ENCODE data around the gene R3HDM4. TPM values are rescaled to one million over a fixed set of nuclear protein-coding genes. Genes with fewer than 3 reads are reported as not detected.

The R3HDM4 gene
- total RNA-seq, 1 donor from 2014 or later: 57.9 TPM

DNA sequence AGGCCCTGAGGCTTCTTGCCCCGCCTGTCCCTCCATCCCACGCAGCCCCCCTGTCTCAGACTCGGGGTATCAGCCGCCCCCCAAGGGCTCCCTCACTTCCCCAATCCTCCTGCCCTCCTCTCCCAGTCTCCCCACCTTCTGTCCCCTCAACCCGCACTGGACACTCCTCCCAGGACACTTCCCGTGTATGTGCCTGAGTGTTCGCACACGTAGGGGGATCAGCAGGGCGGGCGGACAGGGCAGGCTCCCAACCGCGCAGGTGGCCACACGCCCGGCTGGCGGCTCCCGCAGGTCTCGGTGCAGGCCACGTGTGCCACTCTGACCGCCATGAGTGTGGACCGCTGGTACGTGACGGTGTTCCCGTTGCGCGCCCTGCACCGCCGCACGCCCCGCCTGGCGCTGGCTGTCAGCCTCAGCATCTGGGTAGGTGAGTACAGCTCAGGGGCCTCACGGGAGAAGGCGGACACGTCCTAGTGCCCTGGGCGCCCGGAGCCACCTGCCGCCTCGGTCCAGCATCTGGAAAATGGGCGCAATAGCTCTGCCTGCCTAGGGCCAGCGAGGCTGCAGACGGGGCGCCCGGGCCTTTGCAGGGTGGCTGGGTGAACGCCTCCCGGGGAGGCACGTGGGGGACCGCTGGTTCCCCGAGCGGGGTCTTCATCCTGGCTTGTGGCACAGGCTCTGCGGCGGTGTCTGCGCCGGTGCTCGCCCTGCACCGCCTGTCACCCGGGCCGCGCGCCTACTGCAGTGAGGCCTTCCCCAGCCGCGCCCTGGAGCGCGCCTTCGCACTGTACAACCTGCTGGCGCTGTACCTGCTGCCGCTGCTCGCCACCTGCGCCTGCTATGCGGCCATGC is 6.4 kb upstream of the R3HDM4 start:
- no peaks in the 10 kb centered on the region for H4K20me1 ChIP-seq (ENCODE audit: insufficient read depth, low read length)
- no peak overlapping the region for H3K4me3 Mint-ChIP-seq (ENCODE audit: unreplicated experiment)
- peaks cover 12% of the 10 kb centered on the region for H3K27me3 Mint-ChIP-seq (ENCODE audit: low read depth, unreplicated experiment)
- DNase-seq (ENCODE audit: low read depth): no peak
- H3K79me2 ChIP-seq (ENCODE audit: insufficient read depth, low read length): no peaks in the 10 kb centered on the region
- H3K9me3 ChIP-seq (ENCODE audit: insufficient read depth, low read depth, low read length): no peaks in the 10 kb centered on the region
- H3K4me1 ChIP-seq (ENCODE audit: insufficient read depth, low read length): peaks cover 5% of the 10 kb centered on the region
- peaks cover 2% of the 10 kb centered on the region for H3K9me3 Mint-ChIP-seq (ENCODE audit: unreplicated experiment)
- H2AFZ ChIP-seq (ENCODE audit: low read depth, low read length): no peak overlapping the region
- TF ChIP-seq EZH2 (IDR thresholded peaks at IDR 0.05; ENCODE audit: insufficient read depth, low read length): peak; percentile 84
- TF ChIP-seq CTCF (IDR thresholded peaks at IDR 0.05; ENCODE audit: insufficient read depth, low read depth, low read length): no peak
- no peak overlapping the region for H3K27ac Mint-ChIP-seq (ENCODE audit: unreplicated experiment)
- FAIRE-seq: no peak
- H3K27me3 ChIP-seq (ENCODE audit: insufficient read depth, low read length): peaks cover 29% of the 10 kb centered on the region
- no peak overlapping the region for H3K27ac ChIP-seq (ENCODE audit: low read depth, low read length)
- no peak overlapping the region for H3K4me3 ChIP-seq (ENCODE audit: insufficient read depth, low read depth, low read length)
- no peak overlapping the region for H3K9ac ChIP-seq (ENCODE audit: low read length)
- H3K4me2 ChIP-seq (ENCODE audit: low read length): no peak overlapping the region
- no peaks in the 10 kb centered on the region for H3K36me3 ChIP-seq (ENCODE audit: insufficient read depth, low read length)
- H3K36me3 Mint-ChIP-seq (ENCODE audit: low read depth, unreplicated experiment): no peaks in the 10 kb centered on the region
- no peaks in the 10 kb centered on the region for H3K4me1 Mint-ChIP-seq (ENCODE audit: low read depth, unreplicated experiment)

GRCh38 chr19:918481-919198 is 5.6 kb upstream of the R3HDM4 start:
- no peak overlapping the region for H3K27ac ChIP-seq (ENCODE audit: low read depth, low read length)
- no peak overlapping the region for H3K4me3 ChIP-seq (ENCODE audit: insufficient read depth, low read depth, low read length)
- Mint-ChIP-seq H3K27ac (ENCODE audit: unreplicated experiment) (no peak overlapping the region), H3K9me3 (ENCODE audit: unreplicated experiment) (peaks cover 2% of the 10 kb centered on the region), H3K4me1 (ENCODE audit: low read depth, unreplicated experiment) (no peaks in the 10 kb centered on the region), H3K4me3 (ENCODE audit: unreplicated experiment) (no peak overlapping the region), H3K36me3 (ENCODE audit: low read depth, unreplicated experiment) (no peaks in the 10 kb centered on the region), H3K27me3 (ENCODE audit: low read depth, unreplicated experiment) (peaks cover 12% of the 10 kb centered on the region)
- no peaks in the 10 kb centered on the region for H3K9me3 ChIP-seq (ENCODE audit: insufficient read depth, low read depth, low read length)
- no peaks in the 10 kb centered on the region for H3K36me3 ChIP-seq (ENCODE audit: insufficient read depth, low read length)
- no peaks in the 10 kb centered on the region for H4K20me1 ChIP-seq (ENCODE audit: insufficient read depth, low read length)
- H3K4me1 ChIP-seq (ENCODE audit: insufficient read depth, low read length): peaks cover 6% of the 10 kb centered on the region
- no peak overlapping the region for H2AFZ ChIP-seq (ENCODE audit: low read depth, low read length)
- no peaks in the 10 kb centered on the region for H3K79me2 ChIP-seq (ENCODE audit: insufficient read depth, low read length)
- DNase-seq (ENCODE audit: low read depth) (no peak), FAIRE-seq (no peak)
- H3K4me2 ChIP-seq (ENCODE audit: low read length): no peak overlapping the region
- no peak overlapping the region for H3K9ac ChIP-seq (ENCODE audit: low read length)
- TF ChIP-seq CTCF (IDR thresholded peaks at IDR 0.05; ENCODE audit: insufficient read depth, low read depth, low read length) (no peak), EZH2 (IDR thresholded peaks at IDR 0.05; ENCODE audit: insufficient read depth, low read length) (no peak)
- H3K27me3 ChIP-seq (ENCODE audit: insufficient read depth, low read length): peaks cover 29% of the 10 kb centered on the region

DNA sequence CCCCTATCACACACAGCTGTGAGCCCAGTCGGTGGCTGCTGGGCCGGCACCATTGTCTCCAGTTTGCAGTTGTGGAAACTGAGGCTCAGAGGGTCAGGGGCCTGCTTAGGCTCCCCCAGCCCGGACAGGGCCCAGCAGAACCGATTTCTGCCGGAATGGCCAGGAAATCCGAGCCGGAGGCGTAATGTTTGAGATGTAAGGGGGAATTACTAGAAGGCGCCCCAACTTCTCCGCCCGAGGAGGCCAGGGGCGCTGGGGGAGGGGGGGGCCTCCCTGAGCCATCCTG is 5.1 kb upstream of the R3HDM4 start:
- H3K79me2 ChIP-seq (ENCODE audit: insufficient read depth, low read length): no peaks in the 10 kb centered on the region
- H3K4me1 ChIP-seq (ENCODE audit: insufficient read depth, low read length): peaks cover 10% of the 10 kb centered on the region
- H4K20me1 ChIP-seq (ENCODE audit: insufficient read depth, low read length): no peaks in the 10 kb centered on the region
- H3K27ac ChIP-seq (ENCODE audit: low read depth, low read length): no peak overlapping the region
- DNase-seq (ENCODE audit: low read depth) (no peak), FAIRE-seq (no peak)
- TF ChIP-seq EZH2 (IDR thresholded peaks at IDR 0.05; ENCODE audit: insufficient read depth, low read length) (peak; percentile 26), CTCF (IDR thresholded peaks at IDR 0.05; ENCODE audit: insufficient read depth, low read depth, low read length) (no peak)
- H3K9me3 Mint-ChIP-seq (ENCODE audit: unreplicated experiment): peaks cover 2% of the 10 kb centered on the region
- H2AFZ ChIP-seq (ENCODE audit: low read depth, low read length): no peak overlapping the region
- no peak overlapping the region for H3K4me2 ChIP-seq (ENCODE audit: low read length)
- no peaks in the 10 kb centered on the region for H3K36me3 ChIP-seq (ENCODE audit: insufficient read depth, low read length)
- no peaks in the 10 kb centered on the region for H3K36me3 Mint-ChIP-seq (ENCODE audit: low read depth, unreplicated experiment)
- no peaks in the 10 kb centered on the region for H3K4me1 Mint-ChIP-seq (ENCODE audit: low read depth, unreplicated experiment)
- peaks cover 29% of the 10 kb centered on the region for H3K27me3 ChIP-seq (ENCODE audit: insufficient read depth, low read length)
- no peak overlapping the region for H3K9ac ChIP-seq (ENCODE audit: low read length)
- H3K9me3 ChIP-seq (ENCODE audit: insufficient read depth, low read depth, low read length): no peaks in the 10 kb centered on the region
- no peak overlapping the region for H3K4me3 ChIP-seq (ENCODE audit: insufficient read depth, low read depth, low read length)
- H3K4me3 Mint-ChIP-seq (ENCODE audit: unreplicated experiment): no peak overlapping the region
- H3K27ac Mint-ChIP-seq (ENCODE audit: unreplicated experiment): no peak overlapping the region
- peaks cover 12% of the 10 kb centered on the region for H3K27me3 Mint-ChIP-seq (ENCODE audit: low read depth, unreplicated experiment)
